Neural cell (in vitro differentiated cells): ENCODE measurements around the gene PCP4L1.

Source experiments
- REST ChIP-seq: IDR thresholded peaks from 2 replicates; pipeline ENCODE4 v1.6.1; 2012; ENCODE audit warnings: borderline replicate concordance
- TF ChIP-seq, protein P1 (sequence below): fragments of 450-650 bp; IDR thresholded peaks from 2 replicates; pipeline ENCODE4 v1.5.1; 2014; ENCODE audit warnings: antibody characterized with exemption, mild to moderate bottlenecking, moderate library complexity; ENCODE audit not compliant: poor library complexity, severe bottlenecking

GRCh38 chr1:161218301-161219077 is 40.1 kb upstream of the PCP4L1 start:
- TF ChIP-seq REST, result no peak
- TF ChIP-seq, protein P1, sequence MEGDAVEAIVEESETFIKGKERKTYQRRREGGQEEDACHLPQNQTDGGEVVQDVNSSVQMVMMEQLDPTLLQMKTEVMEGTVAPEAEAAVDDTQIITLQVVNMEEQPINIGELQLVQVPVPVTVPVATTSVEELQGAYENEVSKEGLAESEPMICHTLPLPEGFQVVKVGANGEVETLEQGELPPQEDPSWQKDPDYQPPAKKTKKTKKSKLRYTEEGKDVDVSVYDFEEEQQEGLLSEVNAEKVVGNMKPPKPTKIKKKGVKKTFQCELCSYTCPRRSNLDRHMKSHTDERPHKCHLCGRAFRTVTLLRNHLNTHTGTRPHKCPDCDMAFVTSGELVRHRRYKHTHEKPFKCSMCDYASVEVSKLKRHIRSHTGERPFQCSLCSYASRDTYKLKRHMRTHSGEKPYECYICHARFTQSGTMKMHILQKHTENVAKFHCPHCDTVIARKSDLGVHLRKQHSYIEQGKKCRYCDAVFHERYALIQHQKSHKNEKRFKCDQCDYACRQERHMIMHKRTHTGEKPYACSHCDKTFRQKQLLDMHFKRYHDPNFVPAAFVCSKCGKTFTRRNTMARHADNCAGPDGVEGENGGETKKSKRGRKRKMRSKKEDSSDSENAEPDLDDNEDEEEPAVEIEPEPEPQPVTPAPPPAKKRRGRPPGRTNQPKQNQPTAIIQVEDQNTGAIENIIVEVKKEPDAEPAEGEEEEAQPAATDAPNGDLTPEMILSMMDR, result no peak
